Erythroblast (primary cell): ENCODE data around the gene TMEM43.

Experiments used
- GATA1 ChIP-seq: IDR thresholded peaks from 2 replicates; pipeline ENCODE4 v1.6.1; 2011; ENCODE audit warnings: low read depth, mild to moderate bottlenecking, control low read depth, low read length, moderate library complexity
- POLR2A ChIP-seq: IDR thresholded peaks from 2 replicates; pipeline ENCODE4 v1.6.1; 2011; ENCODE audit warnings: mild to moderate bottlenecking, low read length

DNA sequence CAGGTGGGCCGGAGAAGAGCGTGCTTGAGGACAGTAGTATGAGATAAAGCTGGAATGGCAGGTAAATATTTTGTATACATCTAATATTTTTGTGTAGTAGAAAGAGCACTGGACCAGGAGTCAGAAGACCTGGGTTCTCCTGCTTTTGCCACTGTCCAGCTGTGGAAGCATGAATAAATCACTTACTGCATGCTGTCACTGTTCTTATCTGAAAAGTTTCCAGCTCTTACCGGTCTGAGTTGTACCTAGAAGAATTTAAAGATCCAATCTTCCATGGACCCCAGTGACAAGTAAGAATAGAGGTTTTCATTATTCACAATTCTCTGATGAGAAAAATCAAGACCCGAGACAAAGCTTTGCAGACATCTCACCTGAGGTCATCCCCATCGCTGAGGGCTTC lies 47.6 kb downstream of the TMEM43 start:
- TF ChIP-seq POLR2A, result no peak
- no peak for TF ChIP-seq GATA1
